Activated naive CD4-positive, alpha-beta T cell treated with anti-CD3 and anti-CD28 coated beads, Interleukin-2, amount 50 U/mL, for 16 hours (primary cell): Measurements from ENCODE around the gene SH3TC2.

Experiments used
- DNase-seq: peaks from one replicate; pipeline ENCODE4 v3.0.0-alpha.2; 2020

SH3TC2 gene

DNA sequence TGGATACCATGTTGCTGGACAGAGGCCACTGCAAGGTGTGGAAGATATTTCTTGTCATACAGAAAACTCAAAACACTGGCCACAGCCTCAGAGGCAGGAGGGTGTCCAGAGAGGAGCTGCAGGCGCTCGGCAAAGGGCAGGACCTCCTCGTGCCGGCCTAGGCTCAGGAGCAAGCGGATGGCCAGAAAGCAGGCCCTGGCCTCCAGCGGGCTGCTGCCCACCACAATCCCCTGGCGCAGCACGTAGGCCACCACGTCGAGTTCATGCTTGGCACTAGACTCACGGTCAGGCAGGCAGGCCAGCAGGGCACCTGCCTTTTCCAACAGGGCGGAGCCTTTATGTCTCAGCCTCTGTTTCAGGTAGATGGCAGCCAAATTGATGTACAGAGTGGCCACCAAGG, 35.2 kb downstream of the SH3TC2 start:
- DNase-seq: no peak

- no peak for DNase-seq
Observed at GRCh38 chr5:149024943-149025342, 37.9 kb downstream of the SH3TC2 start.

GRCh38 chr5:149024477-149024876, 38.4 kb downstream of the SH3TC2 start:
- DNase-seq: no peak

- DNase-seq: no peak
Observed at GRCh38 chr5:149022200-149022599, 40.7 kb downstream of the SH3TC2 start.

GRCh38 chr5:149019679-149020078, 43.2 kb downstream of the SH3TC2 start:
- no peak for DNase-seq

- no peak for DNase-seq
Observed at GRCh38 chr5:149018909-149019443, 43.9 kb downstream of the SH3TC2 start.

DNA sequence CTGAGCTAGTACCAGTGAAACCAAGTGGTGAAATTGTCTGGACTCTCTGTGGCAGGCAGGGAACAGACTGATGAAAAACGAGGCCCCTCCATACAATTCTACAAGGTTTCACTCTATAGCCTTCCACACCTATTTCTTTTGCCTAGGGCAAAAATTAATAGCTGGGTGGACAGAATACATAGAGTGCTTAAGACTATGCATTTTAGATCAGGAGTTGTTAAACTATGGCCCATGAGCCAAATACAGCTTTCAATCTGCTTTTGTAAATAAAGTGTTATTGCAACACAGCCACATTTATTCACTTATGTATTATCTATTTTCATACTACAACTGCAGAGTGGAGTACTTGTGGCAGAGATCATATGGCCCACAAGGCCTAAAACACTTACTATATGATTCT, 45.2 kb downstream of the SH3TC2 start:
- no peak for DNase-seq

- no peak for DNase-seq
Observed at GRCh38 chr5:149015561-149015960, 47.3 kb downstream of the SH3TC2 start.

- DNase-seq: no peak
Observed at GRCh38 chr5:149015126-149015525, 47.7 kb downstream of the SH3TC2 start.

- DNase-seq: no peak
Observed at GRCh38 chr5:149014571-149015031, 48.3 kb downstream of the SH3TC2 start.

- DNase-seq: no peak
Observed at GRCh38 chr5:149013796-149014195, 49.1 kb downstream of the SH3TC2 start.

DNA sequence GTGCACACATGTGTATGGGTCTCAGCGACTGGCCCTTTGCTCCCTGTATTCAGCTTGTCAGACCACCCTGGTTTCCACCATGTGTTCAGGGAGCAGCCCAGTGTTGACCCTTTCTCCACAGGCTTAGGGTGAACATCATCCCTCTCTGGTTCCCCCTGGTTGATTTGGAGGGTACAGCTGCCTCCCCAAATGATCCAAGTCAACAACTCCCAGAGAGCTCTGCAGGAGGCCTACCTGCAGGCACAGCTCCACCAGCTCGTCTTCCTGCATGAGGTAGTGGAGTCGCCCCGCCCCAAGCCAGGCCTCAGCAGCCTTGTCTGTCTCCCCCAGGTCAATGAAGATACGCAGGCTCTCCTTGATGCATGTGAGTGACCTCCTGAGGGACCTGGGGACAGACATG, 50.5 kb downstream of the SH3TC2 start:
- no peak for DNase-seq

GRCh38 chr5:149011728-149012127, 51.1 kb downstream of the SH3TC2 start:
- no peak for DNase-seq

- no peak for DNase-seq
Observed at GRCh38 chr5:149011084-149011483, 51.8 kb downstream of the SH3TC2 start.

DNA sequence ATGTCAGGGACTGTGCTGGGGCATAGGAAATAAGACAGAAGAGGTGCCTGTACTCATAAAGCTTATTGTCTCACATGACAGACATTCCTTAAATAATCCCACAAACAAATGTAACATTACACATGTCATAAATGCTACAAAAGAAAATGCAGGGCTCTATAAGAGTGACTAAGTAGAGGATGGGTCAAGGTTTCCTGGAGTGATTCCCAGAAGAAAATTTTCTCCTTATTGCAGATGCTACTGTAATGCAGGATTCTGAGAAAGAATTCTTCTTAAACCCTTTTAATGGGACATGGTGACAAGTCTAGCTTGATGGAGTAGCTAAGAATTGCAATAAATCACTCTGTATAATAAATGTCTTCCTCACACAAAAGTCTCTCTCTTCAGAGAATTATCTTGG, 55.7 kb downstream of the SH3TC2 start:
- DNase-seq: no peak

- no peak for DNase-seq
Observed at GRCh38 chr5:149006426-149006825, 56.4 kb downstream of the SH3TC2 start.

DNA sequence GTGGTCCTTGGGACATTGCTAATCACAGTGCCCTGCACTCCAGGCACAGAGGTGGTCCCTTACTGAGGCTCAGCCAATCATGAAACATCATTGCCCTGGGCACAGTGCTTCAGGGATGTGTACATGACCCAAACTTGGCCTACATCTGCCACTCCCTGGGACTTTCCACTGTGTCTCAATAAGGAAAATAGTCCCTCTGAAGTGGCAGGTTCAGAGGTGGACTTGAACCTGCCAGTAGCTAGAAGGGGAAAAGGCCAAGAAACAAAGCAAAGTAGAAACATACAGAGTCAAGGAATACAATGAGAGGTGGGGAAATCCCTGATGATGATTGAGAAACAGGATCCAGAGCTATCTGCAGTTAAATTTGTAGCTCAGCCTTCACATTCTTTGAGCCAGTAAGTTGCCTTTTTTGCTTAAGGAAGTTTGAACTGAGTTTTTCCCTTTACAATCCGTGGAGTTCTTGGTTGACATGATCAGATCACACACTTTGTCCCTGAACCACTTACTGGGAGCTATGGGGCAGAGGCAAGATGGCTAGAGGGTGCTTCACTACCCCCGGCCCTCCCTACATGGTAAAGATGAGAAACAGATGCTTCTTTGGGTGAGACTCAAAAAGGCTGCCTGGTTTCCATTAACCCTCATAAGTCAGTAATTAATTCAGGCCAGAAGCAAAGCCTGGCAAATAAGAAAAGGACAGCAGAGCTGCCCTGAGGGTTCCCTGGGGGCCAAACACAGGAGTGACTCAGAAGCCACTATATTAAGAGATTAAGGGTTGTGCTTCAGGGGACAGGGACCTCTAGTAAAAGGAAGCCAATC, 57.6 kb downstream of the SH3TC2 start:
- no peak for DNase-seq

- no peak for DNase-seq
Observed at GRCh38 chr5:149004559-149004958, 58.3 kb downstream of the SH3TC2 start.

- no peak for DNase-seq
Observed at GRCh38 chr5:149002761-149003689, 59.8 kb downstream of the SH3TC2 start.

GRCh38 chr5:149002053-149002452, 60.8 kb downstream of the SH3TC2 start:
- DNase-seq: no peak

- no peak for DNase-seq
Observed at GRCh38 chr5:149001162-149001561, 61.7 kb downstream of the SH3TC2 start.

GRCh38 chr5:148999741-149000140, 63.1 kb downstream of the SH3TC2 start:
- DNase-seq: no peak

DNA sequence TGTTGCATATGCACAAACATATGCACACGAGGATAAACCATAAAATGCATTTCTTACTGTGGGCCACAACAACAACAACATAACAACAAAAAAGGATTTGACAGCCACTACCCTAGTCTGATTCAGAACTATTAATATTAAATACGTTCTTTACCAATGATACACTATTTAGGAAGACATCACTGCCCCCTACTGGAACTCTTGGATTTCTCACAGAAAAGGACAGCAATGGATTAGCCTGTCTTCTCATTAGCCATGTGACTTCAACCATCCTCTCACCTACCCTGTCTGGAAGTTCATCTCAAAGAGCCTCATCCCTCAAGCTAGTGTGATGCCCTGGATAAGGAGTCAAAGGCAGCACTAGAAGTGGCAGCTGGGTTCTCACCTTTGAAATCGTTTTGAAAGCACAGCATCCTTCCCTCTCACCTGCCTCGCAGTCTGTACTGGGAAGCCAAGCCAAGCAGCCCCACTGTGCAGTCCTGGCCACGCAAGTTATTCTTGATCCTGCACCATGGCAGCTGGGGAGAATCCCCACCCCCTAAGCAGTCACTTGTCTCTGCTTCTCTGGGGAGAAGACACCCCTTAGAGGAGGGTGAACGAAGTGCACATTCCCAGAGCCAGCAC, 64.6 kb downstream of the SH3TC2 start:
- DNase-seq: no peak
